Hepatocyte (in vitro differentiated cells): ENCODE measurements around the gene CADPS2. TPM values are rescaled to one million over a fixed set of nuclear protein-coding genes. Genes with fewer than 3 reads are reported as not detected.

Experiments used
- DNase-seq: peaks from one replicate; pipeline ENCODE4 v3.0.0-alpha.2; 2016; ENCODE audit warnings: low spot score
- H2AFZ ChIP-seq: fragments of 200-600 bp; sonication (generic); 2 replicates; pipeline ENCODE4 v1.6.0; 2016; ENCODE audit warnings: antibody characterized with exemption, mild to moderate bottlenecking
- H3K27ac ChIP-seq: fragments of 200-600 bp; sonication (generic); 2 replicates; pipeline ENCODE4 v1.5.1; 2016; ENCODE audit warnings: mild to moderate bottlenecking
- H3K27me3 ChIP-seq: fragments of 200-600 bp; sonication (generic); 2 replicates; pipeline ENCODE4 v1.6.1; 2016
- H3K36me3 ChIP-seq: fragments of 200-600 bp; sonication (generic); replicated peaks from 2 replicates; pipeline ENCODE4 v1.5.1; 2016; ENCODE audit warnings: low read depth; ENCODE audit not compliant: insufficient read depth
- H3K4me1 ChIP-seq: fragments of 200-600 bp; sonication (generic); 2 replicates; pipeline ENCODE4 v1.5.1; 2016; ENCODE audit warnings: mild to moderate bottlenecking, moderate library complexity; ENCODE audit not compliant: insufficient read depth
- H3K4me2 ChIP-seq: fragments of 200-600 bp; sonication (generic); 2 replicates; pipeline ENCODE4 v1.6.0; 2016
- H3K4me3 ChIP-seq: fragments of 200-600 bp; sonication (generic); 2 replicates; pipeline ENCODE4 v1.5.1; 2016; ENCODE audit warnings: mild to moderate bottlenecking
- H3K79me2 ChIP-seq: fragments of 200-600 bp; sonication (generic); 2 replicates; pipeline ENCODE4 v1.6.0; 2017; ENCODE audit warnings: mild to moderate bottlenecking
- H3K9me2 ChIP-seq: fragments of 200-600 bp; sonication (generic); replicated peaks from 2 replicates; pipeline ENCODE4 v1.6.0; 2017; ENCODE audit warnings: mild to moderate bottlenecking; ENCODE audit not compliant: insufficient read depth
- H3K9me3 ChIP-seq: fragments of 200-600 bp; sonication (generic); 2 replicates; pipeline ENCODE4 v1.5.1; 2016; ENCODE audit warnings: low read depth, mild to moderate bottlenecking
- H4K20me1 ChIP-seq: fragments of 200-600 bp; sonication (generic); 2 replicates; pipeline ENCODE4 v1.6.0; 2016; ENCODE audit warnings: mild to moderate bottlenecking; ENCODE audit not compliant: insufficient read depth, poor library complexity, severe bottlenecking
- CTCF ChIP-seq: fragments of 200-600 bp; sonication (generic); IDR thresholded peaks from 2 replicates; pipeline ENCODE4 v1.5.1; 2016; ENCODE audit warnings: antibody characterized with exemption, mild to moderate bottlenecking; ENCODE audit not compliant: poor library complexity
- EZH2 ChIP-seq: fragments of 200-600 bp; sonication (generic); IDR thresholded peaks from 2 replicates; pipeline ENCODE4 v1.6.1; 2016; ENCODE audit warnings: antibody characterized with exemption, mild to moderate bottlenecking, borderline replicate concordance
- EZH2phosphoT487 ChIP-seq: fragments of 200-600 bp; sonication (generic); IDR thresholded peaks from one replicate; pipeline ENCODE4 v1.6.1; 2018; ENCODE audit warnings: antibody characterized with exemption, mild to moderate bottlenecking, low read depth, moderate library complexity; ENCODE audit not compliant: unreplicated experiment, severe bottlenecking
- WGBS: methylation state at CpG from one replicate; pipeline ENCODE4 v1.1.6; 2016; ENCODE audit warnings: low lambda C conversion rate; ENCODE audit errors: missing lambda C conversion rate; 5-methylcytosine and 5-hydroxymethylcytosine counted together
- polyA plus RNA-seq: library from polyadenylated mRNA; unstranded; fragments of >200 nt; fragmentation: Nextera tagmentation; extraction: Ambion mirVana; gene quantifications from 2 replicates; pipeline ENCODE4 v1.2.1, GENCODE V29; 2016
- total RNA-seq: library from RNA; depleted of rRNA; stranded (reverse); fragments of >200 nt; gene quantifications from 2 replicates; pipeline ENCODE4 v1.2.3, GENCODE V29; 2014

Gene CADPS2
- total and polyA plus RNA-seq, 2 experiments from 2014 or later, result 15.7 to 37.4 TPM

DNA sequence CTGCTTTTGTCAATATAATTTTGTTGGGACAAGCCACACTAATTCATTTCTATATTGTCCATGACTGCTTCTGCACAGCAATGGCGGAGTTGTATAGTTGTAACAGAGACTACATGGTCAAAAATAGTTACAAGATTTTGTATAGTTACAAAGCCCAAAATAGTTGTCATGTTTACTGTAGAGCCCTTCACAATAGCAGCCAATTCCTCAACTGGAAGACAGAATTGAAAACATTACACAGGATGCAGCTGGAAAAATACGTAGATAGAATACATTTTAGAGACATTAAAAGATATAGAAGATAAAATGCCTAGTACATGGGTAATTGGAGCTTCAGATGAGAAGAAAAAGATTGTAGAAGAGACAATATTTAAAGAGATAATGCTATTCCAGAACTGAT lies 425.3 kb downstream of the CADPS2 start:
- Histone ChIP-seq H3K9me3 (no peaks in the 10 kb centered on the region), H3K27ac (no peak overlapping the region), H3K4me2 (no peak overlapping the region), H2AFZ (no peak overlapping the region), H4K20me1 (no peaks in the 10 kb centered on the region), H3K27me3 (no peaks in the 10 kb centered on the region), H3K4me1 (no peaks in the 10 kb centered on the region), H3K9me2 (no peaks in the 10 kb centered on the region), H3K4me3 (no peak overlapping the region), H3K36me3 (no peaks in the 10 kb centered on the region), H3K79me2 (no peaks in the 10 kb centered on the region)
- TF ChIP-seq CTCF (no peak), EZH2 (no peak), EZH2phosphoT487 (no peak)
- WGBS, result 83% methylated on average over 2 of the region's 2 CpGs
- DNase-seq, result no peak

DNA sequence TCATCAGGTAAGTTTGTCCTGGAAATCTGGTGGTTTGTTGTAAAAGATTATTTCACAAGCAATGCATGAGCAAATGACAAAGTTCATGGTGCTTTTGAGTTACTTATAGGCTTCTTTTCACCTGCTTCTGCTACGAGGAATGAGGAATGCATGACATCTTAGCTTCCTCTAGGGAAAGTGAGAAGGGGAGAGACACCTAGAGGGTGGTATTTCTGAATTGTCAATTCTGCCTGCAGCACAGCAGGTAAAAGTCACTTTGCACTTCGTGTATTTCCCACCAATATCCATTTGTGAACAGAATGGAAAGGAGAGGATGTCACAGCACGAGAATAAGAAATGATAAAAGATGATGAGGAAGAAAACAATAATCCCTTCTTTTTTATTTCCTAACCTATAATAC lies 428.3 kb downstream of the CADPS2 start:
- Histone ChIP-seq H3K4me2 (no peak overlapping the region), H3K9me3 (no peaks in the 10 kb centered on the region), H2AFZ (no peak overlapping the region), H3K4me1 (no peaks in the 10 kb centered on the region), H4K20me1 (no peaks in the 10 kb centered on the region), H3K9me2 (no peaks in the 10 kb centered on the region), H3K27me3 (no peaks in the 10 kb centered on the region), H3K4me3 (no peak overlapping the region), H3K27ac (no peak overlapping the region), H3K36me3 (no peaks in the 10 kb centered on the region), H3K79me2 (no peaks in the 10 kb centered on the region)
- TF ChIP-seq EZH2phosphoT487 (no peak), CTCF (no peak), EZH2 (no peak)
- no peak for DNase-seq
- WGBS, result 47% methylated on average over 3 of the region's 3 CpGs

DNA sequence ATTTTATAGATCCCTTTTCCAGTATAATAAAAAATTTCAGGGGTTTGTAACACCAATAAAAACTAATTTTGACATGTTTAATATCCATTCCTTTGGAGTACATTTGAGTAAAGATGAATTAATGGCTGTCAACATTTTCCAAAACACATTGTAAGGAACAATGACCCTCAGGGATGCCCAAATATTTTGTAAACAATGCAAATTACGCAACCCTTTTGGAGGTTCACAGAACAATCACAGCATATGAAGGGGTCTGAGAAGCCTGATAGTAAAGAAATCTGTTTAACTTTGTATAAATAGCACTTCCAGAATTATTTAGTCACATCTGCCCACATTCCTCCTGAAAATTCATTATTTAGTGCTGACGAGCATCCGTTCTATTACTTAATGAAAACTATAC lies 428.9 kb downstream of the CADPS2 start:
- Histone ChIP-seq H3K36me3 (no peaks in the 10 kb centered on the region), H3K4me1 (no peaks in the 10 kb centered on the region), H3K79me2 (no peaks in the 10 kb centered on the region), H3K4me3 (no peak overlapping the region), H3K27ac (no peak overlapping the region), H3K9me3 (no peaks in the 10 kb centered on the region), H3K4me2 (no peak overlapping the region), H4K20me1 (no peaks in the 10 kb centered on the region), H3K9me2 (no peaks in the 10 kb centered on the region), H3K27me3 (no peaks in the 10 kb centered on the region), H2AFZ (no peak overlapping the region)
- no peak for DNase-seq
- TF ChIP-seq EZH2 (no peak), CTCF (no peak), EZH2phosphoT487 (no peak)
- 83% methylated on average over 3 of the region's 3 CpGs for WGBS

- DNase-seq, result no peak
- Histone ChIP-seq H3K36me3 (no peaks in the 10 kb centered on the region), H3K9me2 (no peaks in the 10 kb centered on the region), H4K20me1 (no peaks in the 10 kb centered on the region), H3K9me3 (no peaks in the 10 kb centered on the region), H3K27ac (no peak overlapping the region), H3K79me2 (no peaks in the 10 kb centered on the region), H3K4me3 (no peak overlapping the region), H3K4me1 (no peaks in the 10 kb centered on the region), H2AFZ (no peak overlapping the region), H3K27me3 (no peaks in the 10 kb centered on the region), H3K4me2 (no peak overlapping the region)
- TF ChIP-seq CTCF (no peak), EZH2 (no peak), EZH2phosphoT487 (no peak)
- WGBS, result 96% methylated on average over 4 of the region's 4 CpGs
These were observed 431.3 kb downstream of the CADPS2 start for GRCh38 chr7:122454776-122455507.
